WTC11 (cell line): Measurements from ENCODE around the gene TGFBR2.

Experiments
- CTCF ChIP-seq: fragments of 200-600 bp; IDR thresholded peaks from 2 replicates; pipeline ENCODE4 v1.8.0; 2022; ENCODE audit warnings: antibody characterized with exemption
- E2F5 ChIP-seq: sonication (generic); formaldehyde crosslinking; IDR thresholded peaks from 2 replicates; pipeline ENCODE4 v1.8.1; 2022; ENCODE audit warnings: mild to moderate bottlenecking, moderate library complexity, missing genetic modification reagents
- FOXP1 ChIP-seq: sonication (generic); formaldehyde crosslinking; IDR thresholded peaks from 2 replicates; pipeline ENCODE4 v1.8.0; 2022; ENCODE audit warnings: missing genetic modification reagents, mild to moderate bottlenecking, moderate library complexity, borderline replicate concordance
- MXD4 ChIP-seq: fragments of 250-450 bp; sonication (Bioruptor Pico); IDR thresholded peaks from 2 replicates; pipeline ENCODE4 v1.8.0; 2021; ENCODE audit warnings: mild to moderate bottlenecking, moderate library complexity, borderline replicate concordance
- NR2C2 ChIP-seq: sonication (generic); formaldehyde crosslinking; IDR thresholded peaks from 2 replicates; pipeline ENCODE4 v1.8.0; 2022; ENCODE audit warnings: mild to moderate bottlenecking, missing genetic modification reagents
- RORB ChIP-seq: fragments of 250-450 bp; sonication (Bioruptor Pico); IDR thresholded peaks from 2 replicates; pipeline ENCODE4 v1.9.0; 2021; ENCODE audit warnings: mild to moderate bottlenecking
- SOX15 ChIP-seq: fragments of 250-450 bp; sonication (Bioruptor Pico); IDR thresholded peaks from 2 replicates; pipeline ENCODE4 v1.9.0; 2021; ENCODE audit warnings: mild to moderate bottlenecking

- no peak for TF ChIP-seq E2F5 (CRISPR knock-in tag)
- TF ChIP-seq CTCF: no peak
- no peak for TF ChIP-seq MXD4 (CRISPR knock-in tag)
- TF ChIP-seq NR2C2 (CRISPR knock-in tag): no peak
- TF ChIP-seq FOXP1: no peak
- TF ChIP-seq SOX15: no peak
- no peak for TF ChIP-seq RORB (CRISPR knock-in tag)
These were observed 22.0 kb downstream of the TGFBR2 start for GRCh38 chr3:30628205-30628900.
